ENCODE data around the gene XIRP2.

Gene XIRP2, protein sequence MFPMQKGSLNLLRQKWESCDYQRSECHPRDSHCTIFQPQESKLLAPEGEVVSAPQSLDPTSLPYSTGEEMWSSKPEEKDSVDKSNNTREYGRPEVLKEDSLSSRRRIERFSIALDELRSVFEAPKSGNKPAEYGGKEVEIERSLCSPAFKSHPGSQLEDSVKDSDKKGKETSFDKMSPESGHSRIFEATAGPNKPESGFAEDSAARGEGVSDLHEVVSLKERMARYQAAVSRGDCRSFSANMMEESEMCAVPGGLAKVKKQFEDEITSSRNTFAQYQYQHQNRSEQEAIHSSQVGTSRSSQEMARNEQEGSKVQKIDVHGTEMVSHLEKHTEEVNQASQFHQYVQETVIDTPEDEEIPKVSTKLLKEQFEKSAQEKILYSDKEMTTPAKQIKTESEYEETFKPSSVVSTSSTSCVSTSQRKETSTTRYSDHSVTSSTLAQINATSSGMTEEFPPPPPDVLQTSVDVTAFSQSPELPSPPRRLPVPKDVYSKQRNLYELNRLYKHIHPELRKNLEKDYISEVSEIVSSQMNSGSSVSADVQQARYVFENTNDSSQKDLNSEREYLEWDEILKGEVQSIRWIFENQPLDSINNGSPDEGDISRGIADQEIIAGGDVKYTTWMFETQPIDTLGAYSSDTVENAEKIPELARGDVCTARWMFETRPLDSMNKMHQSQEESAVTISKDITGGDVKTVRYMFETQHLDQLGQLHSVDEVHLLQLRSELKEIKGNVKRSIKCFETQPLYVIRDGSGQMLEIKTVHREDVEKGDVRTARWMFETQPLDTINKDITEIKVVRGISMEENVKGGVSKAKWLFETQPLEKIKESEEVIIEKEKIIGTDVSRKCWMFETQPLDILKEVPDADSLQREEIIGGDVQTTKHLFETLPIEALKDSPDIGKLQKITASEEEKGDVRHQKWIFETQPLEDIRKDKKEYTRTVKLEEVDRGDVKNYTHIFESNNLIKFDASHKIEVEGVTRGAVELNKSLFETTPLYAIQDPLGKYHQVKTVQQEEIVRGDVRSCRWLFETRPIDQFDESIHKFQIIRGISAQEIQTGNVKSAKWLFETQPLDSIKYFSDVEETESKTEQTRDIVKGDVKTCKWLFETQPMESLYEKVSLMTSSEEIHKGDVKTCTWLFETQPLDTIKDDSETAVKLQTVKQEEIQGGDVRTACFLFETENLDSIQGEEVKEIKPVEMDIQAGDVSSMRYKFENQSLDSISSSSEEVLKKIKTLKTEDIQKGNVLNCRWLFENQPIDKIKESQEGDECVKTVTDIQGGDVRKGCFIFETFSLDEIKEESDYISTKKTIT (N-terminal part only)

GRCh38 chr2:166888180-166888579 lies at the start of gene XIRP2:
TSS of gene XIRP2 (plus strand) at chr2:166888480. CDS start at chr2:166903483, 15,003 bp downstream.
- in situ Hi-C loops (cut with MboI; ENCODE audit: low sequenced_read_pairs), result no loop called here

DNA sequence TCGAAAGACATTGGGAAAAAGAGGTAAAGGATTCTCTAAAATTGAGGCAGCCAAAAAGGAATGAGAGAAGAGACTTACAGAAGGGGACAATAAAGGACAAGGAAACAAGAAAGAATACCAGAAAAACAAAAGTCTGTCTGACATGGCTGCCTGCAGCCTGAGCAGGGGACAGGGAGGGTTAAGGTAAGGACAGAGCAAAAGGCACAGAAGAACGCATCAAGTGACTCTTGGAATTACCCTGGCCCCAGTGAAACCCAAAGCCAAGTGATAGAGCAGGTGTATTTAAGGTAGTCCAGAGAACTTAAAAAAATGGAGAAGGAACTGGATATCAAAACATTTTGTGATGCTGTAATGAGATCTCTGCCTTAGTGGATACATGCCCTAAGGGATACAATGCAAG lies 47.1 kb upstream of the XIRP2 start:
- in situ Hi-C loops (cut with MboI; ENCODE audit: low sequenced_read_pairs), result no loop called here

- in situ Hi-C loops (cut with MboI; ENCODE audit: low sequenced_read_pairs), result no loop called here
Measured at GRCh38 chr2:166841679-166842078, 46.6 kb upstream of the XIRP2 start.

GRCh38 chr2:166844111-166844510 lies 44.2 kb upstream of the XIRP2 start:
- in situ Hi-C loops (cut with MboI; ENCODE audit: low sequenced_read_pairs), result no loop called here

- in situ Hi-C loops (cut with MboI; ENCODE audit: low sequenced_read_pairs), result no loop called here
Measured at GRCh38 chr2:166862468-166863132, 25.7 kb upstream of the XIRP2 start.

DNA sequence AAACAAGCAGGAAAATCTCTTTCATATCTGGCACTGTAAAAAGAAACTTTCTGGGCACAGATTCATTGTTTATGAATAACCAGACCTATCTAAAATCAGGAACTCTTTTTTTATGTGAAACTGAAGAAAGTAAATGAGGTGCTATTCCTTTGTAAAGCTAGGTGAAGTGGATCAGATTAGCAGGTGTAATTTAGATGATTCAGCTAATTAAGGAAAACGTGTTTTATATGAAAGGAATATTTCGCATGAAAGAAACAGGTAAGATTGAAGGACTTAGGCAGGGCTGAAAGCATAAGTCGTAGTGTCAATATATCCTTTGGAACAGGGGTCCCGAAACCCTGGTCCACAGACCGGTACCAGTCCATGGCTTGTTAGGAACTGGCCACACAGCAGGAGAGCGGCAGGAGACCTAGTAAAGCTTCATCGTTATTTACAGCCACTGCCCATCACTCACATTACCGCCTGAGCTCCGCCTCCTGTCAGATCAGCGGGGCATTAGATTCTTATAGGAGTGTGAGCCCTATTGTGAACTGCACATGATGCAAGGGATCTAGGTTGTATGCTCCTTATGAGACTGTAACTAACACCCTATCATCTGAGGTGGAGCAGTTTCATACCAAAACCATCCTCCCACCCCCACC lies 20.3 kb upstream of the XIRP2 start:
- in situ Hi-C loops (cut with MboI; ENCODE audit: low sequenced_read_pairs), result no loop called here

DNA sequence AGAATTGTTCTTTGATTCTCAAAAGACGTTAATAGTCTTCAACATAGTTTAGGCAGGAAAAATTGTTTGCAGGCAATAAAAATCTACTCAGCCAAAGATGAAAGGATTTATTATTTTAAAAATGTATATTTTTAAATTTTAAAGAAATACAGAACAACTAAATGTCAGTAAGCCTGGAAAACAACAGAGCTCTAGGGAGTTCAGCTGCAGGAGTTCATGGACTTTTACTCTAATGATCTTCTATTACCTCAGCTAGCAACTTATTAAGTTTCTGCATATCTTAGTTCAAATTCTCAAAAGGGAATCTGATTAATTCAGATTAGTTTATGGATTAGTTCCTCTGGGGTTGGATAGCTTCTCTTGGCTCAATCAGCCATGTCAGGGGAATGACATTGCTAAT lies 17.9 kb upstream of the XIRP2 start:
- in situ Hi-C loops (cut with MboI; ENCODE audit: low sequenced_read_pairs), result no loop called here

- in situ Hi-C loops (cut with MboI; ENCODE audit: low sequenced_read_pairs), result no loop called here
Measured at GRCh38 chr2:166881177-166881576, 7.1 kb upstream of the XIRP2 start.

DNA sequence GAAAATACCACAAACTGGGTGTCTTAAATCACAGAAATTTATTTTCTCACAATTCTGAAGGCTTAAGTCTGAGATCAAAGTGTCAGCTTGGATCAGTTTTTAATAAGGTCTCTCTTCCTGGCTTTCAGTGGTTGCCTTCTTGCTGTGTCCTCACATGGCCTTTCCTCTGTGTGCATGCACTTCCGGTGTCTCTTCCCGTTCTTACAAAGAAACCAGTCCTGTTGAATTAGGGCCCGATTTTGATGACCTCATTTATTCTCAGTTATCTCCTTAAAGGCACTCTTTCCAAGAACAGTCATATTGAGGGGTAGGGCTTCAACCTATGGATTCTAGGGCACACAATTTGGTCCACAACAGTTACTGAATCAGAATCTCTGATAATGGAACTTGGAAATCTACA lies 5.4 kb upstream of the XIRP2 start:
- in situ Hi-C loops (cut with MboI; ENCODE audit: low sequenced_read_pairs), result no loop called here

DNA sequence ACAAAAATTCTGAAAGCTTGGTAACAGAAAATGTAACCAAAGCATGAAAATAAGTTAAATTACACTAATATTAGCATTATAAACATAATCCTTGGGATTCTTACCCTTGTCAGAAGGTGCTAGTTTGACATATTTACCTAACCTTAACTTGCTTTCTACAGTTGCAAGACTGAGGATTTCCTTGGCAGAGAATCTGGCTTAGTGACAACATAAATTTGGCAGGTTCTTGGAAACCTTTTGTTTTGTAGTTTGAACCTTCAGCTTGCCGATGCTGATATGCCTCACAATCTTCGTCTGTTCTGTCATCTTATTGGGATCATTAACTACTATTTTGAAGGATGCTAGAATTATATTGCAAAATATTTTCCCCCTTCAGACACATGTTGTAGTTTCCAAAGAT lies 3.4 kb downstream of the XIRP2 start:
- in situ Hi-C loops (cut with MboI; ENCODE audit: low sequenced_read_pairs), result no loop called here

- in situ Hi-C loops (cut with MboI; ENCODE audit: low sequenced_read_pairs), result no loop called here
Measured at GRCh38 chr2:166892397-166892796, 4.1 kb downstream of the XIRP2 start.

GRCh38 chr2:166895243-166895642 lies 7.0 kb downstream of the XIRP2 start:
- in situ Hi-C loops (cut with MboI; ENCODE audit: low sequenced_read_pairs), result no loop called here

- in situ Hi-C loops (cut with MboI; ENCODE audit: low sequenced_read_pairs), result no loop called here
Measured at GRCh38 chr2:166897666-166898065, 9.4 kb downstream of the XIRP2 start.

DNA sequence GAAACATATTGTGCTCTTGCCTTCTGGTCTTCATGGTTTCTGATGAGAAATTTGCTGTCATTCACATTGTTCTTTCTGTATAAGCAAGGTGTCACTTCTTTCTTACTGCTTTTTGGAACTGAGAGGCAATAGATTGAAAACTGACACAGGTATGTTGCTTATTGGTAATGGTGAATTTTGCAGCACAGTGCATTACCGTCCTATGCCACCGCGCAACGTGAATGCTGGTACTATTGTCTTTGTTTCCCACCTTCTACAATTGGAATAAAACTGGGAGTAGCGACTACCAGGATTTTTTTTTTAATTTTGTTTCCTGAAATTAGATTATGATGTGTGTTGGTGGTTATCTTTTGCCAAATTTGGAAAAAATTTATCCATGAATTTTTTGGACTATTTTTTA lies 11.4 kb downstream of the XIRP2 start:
- in situ Hi-C loops (cut with MboI; ENCODE audit: low sequenced_read_pairs), result no loop called here

DNA sequence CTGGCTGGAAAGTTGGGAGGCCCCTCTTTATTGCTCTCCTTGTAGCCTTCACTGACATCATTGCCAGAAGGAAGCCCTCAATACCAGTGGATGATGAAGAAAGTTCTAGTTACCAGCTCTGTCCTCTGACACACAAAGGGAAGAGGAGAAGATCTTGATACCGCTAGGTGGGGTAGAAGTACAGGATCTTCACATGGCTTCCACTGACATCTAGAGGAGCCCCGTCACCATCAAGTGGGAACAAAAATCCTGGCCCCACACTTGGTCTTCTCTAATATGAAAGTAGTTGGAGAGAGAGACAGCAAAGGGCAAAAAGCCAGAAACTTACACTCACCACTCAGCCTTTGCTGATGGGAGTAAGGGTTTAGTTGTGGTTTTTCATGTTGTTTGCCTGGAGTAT lies 12.4 kb downstream of the XIRP2 start:
- in situ Hi-C loops (cut with MboI; ENCODE audit: low sequenced_read_pairs), result no loop called here

DNA sequence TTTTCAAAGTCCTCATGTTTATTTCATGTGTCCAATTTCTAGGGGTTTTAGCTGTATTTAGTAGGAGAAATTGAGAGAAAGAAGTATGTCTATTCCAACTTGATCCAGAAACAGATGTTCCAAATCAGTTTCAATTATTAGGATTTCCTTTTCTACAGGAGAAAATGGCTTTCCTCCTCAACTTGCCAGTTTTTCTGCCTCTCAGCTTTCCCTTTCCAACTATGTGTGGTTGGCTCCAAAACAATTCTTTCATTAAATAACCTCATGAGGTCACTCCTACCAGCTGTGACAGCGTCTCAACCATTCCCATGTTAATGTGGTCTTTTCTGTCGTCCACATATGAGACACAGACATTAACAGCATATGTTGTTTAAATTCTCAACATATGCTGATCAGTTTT lies 13.1 kb downstream of the XIRP2 start:
- in situ Hi-C loops (cut with MboI; ENCODE audit: low sequenced_read_pairs), result no loop called here

DNA sequence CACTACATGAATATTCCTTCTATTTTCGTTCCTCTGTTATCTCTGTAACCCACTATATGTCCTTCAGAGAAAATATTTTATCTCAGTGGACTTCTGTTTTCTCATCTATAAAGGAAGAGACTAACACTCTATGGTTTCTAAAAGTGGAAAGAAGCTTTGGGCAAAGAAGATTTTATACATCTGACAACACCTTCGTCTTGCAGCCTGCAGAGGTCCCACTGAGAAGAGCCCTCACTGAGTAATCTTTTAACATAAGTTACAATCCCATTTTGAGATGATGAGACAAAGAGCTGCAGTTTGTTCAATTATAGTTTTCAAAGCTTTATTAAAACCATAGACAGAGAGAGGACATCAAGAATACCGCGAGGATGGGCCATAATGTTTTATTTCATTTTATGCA lies 28.7 kb downstream of the XIRP2 start:
- in situ Hi-C loops (cut with MboI; ENCODE audit: low sequenced_read_pairs), result no loop called here

DNA sequence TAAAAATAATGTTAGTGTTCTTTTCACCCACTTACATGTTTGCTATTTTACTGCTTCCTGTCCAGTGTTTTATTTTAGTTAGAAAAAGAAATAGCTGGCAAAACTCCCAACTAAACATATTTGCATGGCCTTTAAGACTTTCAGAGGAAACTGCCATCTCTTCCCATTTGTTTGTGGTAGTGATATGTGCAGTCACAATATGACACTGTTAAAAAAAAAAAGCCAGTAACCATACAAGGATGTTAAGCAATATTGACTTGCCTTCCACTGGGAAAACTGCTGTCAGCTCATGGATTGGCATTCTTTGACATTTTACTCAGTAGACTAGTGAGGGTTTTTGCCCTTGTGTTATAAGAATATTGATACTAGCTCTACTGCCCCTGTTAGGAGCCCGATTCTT lies 29.1 kb downstream of the XIRP2 start:
- in situ Hi-C loops (cut with MboI; ENCODE audit: low sequenced_read_pairs), result no loop called here

DNA sequence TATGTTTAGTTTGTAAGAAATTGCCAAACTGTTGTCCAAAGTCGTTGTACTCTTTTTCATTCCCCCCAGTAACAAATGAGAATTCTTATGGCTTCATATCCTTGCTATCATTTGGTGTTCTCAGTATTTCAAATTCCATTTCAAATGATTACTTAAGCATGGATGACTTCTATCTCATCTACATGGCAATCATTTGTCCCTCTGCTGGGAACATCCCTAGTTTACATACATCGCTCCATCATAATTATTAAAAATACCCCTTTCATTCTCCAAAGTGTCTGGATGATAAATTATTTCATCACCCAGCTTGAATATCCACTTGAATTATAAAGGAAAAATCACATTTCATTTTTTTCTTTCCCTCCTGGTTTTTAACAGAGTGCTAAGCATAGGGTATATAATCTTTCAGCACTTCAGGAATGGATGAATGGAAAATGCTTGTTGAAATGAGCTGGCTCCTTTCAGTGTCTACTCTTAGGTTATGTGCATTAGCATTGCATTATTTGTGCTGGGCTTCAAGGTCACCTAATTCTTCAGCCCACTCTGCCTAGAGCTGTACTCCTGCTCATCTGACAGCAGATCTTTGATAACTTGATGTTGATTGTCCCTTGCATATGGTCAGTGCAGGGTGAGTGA lies 33.1 kb downstream of the XIRP2 start:
- in situ Hi-C loops (cut with MboI; ENCODE audit: low sequenced_read_pairs), result no loop called here

- in situ Hi-C loops (cut with MboI; ENCODE audit: low sequenced_read_pairs), result no loop called here
Measured at GRCh38 chr2:166924967-166925366, 36.7 kb downstream of the XIRP2 start.
